ENCODE measurements around the gene CDH13.

The CDH13 gene

DNA sequence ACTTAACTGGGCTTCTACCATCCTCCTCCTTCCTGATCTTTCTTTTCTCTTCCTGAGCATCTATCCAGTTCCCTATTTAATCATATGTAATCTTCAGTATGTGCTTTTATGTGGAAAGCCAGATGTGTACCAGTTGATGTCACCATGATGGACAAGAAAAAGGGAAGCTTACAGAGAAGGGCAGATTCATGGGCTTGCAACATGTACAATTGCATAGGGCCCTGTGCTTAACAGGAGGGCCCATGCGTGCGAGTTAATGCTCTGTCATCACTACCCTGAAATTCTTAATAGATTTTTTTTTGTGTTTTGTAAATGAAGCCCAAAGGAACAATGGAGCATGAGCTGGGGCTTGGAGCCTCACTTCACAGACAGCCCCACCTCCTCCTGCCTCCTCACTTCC, 124.3 kb downstream of the CDH13 start:
- no peak for DNase-seq

DNA sequence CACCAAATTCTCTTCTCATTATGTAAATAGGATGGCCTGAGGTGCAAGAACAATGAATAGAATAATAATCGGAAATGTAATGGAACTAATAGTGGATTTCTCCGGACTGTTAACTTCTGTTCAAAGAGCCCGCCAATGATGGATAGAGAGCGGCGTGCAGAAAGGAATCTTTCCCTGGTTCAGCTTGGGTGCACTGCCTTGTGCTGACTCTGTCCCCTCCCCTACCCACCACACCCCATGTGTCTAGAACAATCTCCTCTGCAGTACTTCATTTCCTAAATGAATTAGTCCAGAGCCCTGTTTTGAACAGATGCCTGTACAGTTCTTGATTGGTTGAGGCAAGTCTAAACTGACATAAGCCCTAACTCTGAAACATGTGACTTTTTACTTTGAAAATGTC, 125.4 kb downstream of the CDH13 start:
- no peak for DNase-seq

DNA sequence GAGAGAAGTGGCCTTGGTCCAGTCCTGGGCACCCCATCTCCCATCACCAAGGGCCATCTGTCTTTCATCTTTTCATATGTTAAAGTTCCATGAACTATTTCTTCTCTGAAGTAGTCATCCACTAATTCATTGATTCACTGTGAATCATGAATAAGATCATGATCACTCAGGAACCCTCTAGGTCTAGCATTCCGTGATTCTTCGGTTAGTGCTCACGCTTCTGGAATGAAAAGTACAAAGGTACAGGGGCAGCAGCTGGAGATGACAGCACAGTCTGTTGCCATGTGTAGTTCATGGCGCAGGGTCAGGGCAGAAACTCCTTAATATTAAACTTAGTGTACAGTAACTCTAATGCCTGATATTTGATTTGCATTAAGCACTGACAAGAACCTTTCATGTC, 127.1 kb downstream of the CDH13 start:
- no peak for DNase-seq

DNA sequence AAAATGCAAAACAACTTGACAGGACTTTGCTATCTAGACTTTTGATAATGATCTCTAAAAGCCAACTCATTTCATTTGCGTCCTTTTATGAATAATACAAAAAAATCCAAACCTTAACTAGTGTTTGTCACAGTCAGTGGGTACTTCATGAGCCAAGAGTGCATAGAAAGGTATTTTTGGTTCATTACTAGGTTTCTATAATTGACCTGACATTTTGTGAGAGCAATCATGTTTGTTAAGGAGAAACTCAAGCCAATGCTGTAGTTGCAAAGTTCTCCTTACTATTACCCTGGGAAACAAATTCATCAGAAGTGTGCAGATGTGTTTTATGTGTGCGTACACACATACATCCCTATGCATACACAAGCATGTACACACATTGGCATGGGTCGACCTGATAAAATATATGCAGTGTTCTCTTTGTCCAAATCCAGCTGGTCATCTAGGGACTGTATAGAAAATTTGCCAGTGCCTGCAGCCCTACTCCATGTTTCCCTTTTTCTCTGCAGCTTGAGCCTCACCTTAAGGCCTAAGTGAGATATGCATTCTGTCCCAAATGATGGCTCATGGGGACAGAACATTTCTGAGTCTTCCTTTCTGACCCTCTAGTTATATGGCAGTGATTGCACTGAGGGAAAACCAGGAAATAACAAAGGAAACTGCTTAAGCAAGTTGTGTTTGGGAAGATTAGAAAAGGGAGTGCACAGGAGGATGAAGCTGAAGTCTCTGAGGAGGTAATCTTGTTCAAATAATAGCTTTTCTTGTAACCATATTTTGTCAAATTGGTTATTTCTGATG, 128.1 kb downstream of the CDH13 start:
- DNase-seq, result no peak

DNA sequence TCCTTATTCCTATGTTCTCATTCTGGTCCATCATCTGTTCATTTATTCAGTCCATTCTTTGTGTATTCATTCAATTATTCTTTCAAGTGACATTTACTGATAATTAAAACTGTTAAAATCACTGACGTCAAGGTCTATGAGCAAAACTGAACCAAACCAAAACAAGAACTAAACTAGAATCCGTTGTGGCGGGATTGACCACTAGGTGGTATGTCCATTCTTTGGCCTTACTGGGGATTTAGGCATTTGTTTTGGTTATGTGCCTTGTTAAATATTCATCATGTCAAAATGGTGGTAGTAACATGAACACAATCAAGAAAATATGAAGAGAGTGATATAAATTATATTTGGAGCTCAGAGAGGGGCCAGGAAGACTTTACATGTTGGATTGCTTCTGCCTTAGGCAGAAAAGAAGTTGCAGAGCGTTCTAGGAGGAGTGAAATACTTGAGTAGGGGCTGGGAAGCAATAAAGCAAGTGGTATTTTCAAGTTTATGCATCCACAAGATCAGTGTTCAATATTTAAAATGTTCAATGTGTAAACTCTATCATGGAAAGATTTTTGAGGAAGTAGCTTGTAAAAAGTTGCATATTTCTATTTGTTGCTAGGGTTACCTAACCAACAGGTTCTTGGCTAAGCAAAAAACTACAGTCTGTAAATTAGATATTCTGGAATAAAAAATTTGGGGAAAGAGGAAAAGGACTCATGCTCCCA, 129.0 kb downstream of the CDH13 start:
- no peak for DNase-seq

DNA sequence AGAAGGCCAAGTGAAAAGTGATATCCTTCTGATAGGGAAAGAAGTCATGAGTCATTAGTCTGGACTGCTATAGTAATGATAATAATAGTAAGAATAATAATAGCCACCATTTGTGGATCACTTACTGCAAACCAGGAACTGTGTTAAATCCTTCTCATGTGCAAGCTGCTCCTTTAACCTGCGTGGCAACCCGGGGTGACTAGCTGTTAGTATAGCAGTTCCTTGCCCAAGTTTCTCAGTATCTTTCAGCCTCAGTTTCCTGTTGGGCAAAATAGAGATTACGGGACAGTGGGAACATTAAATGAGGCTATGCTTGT, 129.5 kb downstream of the CDH13 start:
- no peak for DNase-seq

DNA sequence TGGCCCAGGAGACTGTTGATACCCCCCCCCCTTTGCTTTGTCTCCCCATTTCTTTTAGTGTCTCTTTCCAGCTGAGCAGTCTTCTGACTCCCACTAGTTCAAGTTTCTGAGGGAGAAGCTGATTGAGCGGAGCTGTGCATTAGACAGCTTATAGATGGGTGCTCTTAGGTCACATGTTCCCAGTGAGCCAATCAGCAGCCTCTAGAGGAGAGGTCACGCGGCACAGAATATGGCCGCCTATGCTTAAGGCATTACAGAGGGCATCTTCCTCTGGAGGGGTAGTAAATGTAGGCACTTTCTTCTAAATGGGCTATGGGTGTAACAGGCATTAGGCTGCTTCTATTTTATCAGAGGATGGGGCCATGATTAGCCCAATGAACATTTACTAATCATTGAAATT, 131.6 kb downstream of the CDH13 start:
- DNase-seq, result no peak

DNA sequence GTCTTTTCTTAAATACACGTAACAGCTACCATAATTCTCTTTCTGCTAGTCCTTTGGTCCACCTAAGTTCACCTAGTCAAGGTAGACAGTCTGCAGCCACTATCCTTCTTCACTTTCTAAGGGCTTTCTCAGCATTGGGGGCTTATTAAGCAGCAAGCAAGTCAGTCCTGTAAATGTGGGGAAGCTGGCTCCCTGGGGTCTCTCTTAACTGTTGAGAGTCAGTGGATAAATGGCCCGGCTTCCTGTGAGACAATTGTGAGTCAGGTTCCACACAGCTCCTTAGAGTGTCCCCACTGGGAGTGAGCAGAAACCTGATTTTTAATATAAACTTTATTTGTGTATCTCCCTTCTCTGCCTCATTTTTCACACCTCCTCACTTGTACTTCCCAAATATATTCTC, 132.1 kb downstream of the CDH13 start:
- DNase-seq, result no peak

DNA sequence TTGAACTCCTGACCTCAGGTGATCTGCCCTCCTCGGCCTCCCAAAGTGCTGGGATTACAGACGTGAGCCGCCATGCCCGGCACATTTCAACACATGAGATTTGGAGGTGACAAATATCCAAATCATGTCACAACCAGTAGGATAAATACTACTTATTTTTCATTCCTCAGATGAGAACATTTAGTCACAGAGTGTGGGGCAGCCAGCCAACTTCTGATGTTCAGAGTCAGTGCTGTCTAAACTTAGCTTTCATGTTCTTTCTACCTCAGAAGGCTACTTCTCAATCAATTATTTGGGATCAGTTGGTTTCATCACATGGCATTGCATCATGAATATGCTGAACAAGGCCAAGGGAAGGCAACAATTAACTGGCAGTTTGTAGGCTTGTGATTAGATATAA, 134.5 kb downstream of the CDH13 start:
- no peak for DNase-seq

DNA sequence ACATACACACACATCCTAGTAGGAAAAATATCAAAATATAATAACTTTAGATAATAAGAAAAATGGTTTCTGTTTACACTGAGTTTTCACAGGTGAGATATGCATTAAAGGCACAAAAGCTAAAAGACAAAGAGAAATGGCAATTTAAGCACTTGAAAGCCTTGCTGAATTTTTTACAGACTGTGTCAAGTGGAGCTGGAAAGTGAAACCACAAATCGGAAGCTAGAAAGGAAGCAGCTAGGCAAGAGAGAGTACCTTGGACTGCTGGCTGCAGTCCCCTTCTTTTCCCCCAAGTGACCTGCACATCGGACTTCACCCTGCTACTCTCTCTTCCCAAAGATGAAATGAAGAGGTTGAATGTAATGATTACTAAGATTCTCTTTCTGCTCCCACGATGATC, 135.1 kb downstream of the CDH13 start:
- no peak for DNase-seq

DNA sequence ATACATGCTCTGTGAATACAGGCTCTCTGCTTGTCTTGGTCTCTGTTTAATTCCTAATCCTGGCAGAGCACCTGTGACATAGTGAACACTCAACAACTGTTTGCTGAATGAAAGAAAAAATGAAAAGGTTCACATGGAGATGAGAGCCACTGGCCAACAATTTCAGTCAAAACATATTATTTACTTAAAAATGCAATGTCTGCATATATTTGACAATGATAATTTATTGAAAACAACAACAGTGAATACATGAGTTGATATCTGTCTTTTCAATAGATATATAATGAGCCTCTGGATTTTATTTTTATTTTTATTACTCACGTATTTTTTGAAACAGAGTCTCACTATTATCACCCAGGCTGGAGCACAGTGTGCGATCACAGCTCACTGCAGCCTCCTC, 136.6 kb downstream of the CDH13 start:
- no peak for DNase-seq

DNA sequence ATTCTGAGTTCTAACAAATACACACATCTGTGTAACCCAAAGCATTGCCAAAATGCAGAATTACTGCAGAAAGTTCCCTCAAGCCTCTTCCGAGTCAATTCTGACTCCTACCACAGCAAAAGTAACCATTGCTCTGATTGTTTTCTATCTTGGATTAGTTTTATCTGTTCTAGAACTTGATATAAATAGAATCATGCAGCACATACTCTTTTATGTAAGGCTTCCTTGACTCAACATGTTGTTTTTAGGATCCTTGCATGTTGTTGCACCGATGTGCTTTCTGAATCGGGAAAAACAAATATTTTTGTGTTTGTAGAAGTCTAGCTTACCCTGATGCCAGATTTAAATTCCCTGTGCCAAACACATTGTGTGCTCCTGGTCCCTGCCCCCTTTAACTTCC, 140.4 kb downstream of the CDH13 start:
- no peak for DNase-seq

DNA sequence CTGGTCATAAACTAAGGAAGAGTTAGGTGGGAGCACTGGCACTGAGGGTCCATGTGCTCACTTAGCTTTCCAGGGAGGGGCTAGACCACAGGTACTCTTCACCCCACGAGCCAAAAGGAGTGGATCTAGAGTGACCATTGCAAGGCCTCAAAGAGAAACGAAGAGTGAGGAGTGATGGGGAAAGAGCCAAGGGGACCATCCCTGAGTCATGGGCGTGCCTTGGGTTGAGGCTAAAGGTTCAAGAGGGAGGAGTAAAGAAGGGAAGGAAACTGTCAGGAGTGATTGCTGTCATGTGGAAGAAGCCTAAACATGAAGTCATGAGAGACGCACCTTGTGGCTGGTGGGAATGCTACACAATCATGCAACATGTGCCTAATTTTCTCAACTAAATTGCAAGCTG, 141.0 kb downstream of the CDH13 start:
- no peak for DNase-seq

DNA sequence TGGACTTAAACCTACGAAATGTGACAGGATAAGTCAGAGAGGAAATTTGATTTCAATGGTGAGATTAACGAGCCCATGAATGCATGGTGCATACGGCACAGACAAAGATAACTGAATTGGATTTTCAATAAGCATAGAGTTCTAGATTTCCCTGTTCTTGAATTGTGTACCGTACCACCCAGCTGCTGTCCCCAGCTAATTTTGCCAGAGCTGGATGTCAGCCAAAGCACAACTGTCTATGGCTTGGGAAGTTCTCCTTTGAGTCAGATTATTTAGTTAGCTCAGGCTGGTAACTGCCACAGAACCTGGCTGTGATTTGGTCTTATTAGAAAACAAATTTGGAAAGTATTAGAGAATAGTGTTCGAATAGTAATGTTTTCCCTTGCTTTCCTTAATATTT, 143.1 kb downstream of the CDH13 start:
- DNase-seq, result no peak

DNA sequence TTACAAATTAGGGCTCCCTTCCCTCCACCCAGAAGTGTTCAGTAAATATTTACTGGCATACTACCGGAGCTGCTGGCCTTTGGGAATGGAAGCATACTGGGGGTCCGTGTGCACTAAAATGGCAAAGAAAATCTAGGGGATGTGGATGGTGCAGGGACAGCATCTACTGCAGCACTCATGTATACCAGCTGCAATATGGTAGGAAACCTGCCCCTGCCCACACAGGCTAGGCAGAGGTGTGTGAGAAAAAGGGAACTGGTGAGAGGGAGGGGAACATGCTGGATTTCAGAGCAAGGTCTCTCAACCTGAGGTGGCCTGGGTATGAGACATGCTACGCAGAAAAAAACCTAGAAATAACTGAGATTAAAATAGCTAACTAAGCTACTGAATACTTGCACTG, 145.4 kb downstream of the CDH13 start:
- no peak for DNase-seq

DNA sequence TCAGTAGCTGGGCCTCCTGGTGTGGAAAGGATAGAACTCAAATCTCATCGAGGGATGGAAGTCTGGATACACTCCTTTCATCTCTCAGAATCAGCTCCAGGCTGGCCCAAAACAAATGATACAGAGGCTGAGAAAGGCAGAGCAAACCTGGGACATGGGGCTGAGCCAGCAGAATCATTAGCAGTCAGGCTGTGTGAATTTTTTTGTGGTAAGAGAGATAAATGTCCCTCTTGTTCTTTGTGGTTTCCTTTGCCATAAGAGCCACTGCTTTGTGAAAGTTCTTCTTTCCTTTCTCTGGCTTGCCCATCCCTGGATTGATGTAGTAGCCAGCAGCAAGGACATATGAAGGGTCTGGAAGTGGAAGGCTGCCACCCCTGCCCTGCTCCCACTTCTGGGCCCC, 146.2 kb downstream of the CDH13 start:
- no peak for DNase-seq

DNA sequence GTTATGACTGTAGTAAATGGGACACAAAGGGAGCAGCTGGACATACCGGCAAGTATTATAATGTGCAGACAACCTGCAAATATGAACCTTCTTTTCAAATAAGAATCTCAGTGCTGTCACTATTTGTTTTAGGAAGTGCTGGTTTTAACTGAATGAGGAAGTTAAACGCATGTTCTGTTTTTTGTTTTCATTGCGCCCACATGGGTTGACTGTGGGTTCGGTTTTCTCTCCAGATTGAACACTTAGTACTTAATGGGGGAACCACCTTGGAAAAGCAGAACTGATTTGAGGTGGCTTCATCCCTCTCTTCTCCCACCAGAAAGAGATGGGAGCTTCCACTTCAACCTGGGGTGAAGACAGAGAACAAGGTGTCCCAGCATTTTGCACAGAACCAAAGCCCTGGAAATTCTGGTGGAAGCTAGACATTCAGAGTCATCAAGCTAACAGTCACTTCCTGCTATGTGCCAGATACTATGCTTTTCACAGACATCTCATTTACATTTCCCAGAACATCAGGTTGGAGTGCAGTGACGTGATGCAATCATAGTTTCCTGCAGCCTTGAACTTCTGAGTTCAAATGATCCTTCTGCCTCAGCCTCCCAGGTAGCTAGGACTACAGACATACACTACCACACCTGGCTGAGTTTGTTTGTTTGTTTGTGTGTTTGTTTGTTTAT, 149.8 kb downstream of the CDH13 start:
- no peak for DNase-seq

DNA sequence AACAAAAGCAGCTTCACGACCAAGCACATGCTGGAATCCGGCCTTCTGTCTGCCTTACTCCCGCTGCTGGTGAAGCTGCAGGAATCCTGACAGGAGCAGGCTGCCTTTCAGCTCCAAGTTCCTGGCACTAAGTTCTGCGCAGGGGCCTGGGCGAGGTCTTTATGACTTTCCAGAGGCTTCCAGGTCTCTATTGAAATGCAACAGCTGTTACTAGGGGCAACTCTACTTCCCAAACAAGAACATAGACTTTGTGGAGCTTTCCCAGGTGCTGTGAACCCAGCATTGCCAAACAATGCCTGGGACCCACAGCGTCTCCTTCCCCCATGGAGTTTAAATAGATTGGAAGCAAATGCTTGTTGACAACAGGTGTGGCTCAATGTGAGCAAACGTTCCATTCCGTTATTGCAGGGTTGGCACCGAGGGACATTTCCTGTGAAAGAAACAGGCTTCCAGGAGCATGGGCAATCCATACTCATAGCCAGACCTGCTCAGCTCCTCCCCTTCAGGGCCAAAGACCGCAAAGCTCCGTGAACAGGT, 156.0 kb downstream of the CDH13 start:
- DNase-seq, result no peak

DNA sequence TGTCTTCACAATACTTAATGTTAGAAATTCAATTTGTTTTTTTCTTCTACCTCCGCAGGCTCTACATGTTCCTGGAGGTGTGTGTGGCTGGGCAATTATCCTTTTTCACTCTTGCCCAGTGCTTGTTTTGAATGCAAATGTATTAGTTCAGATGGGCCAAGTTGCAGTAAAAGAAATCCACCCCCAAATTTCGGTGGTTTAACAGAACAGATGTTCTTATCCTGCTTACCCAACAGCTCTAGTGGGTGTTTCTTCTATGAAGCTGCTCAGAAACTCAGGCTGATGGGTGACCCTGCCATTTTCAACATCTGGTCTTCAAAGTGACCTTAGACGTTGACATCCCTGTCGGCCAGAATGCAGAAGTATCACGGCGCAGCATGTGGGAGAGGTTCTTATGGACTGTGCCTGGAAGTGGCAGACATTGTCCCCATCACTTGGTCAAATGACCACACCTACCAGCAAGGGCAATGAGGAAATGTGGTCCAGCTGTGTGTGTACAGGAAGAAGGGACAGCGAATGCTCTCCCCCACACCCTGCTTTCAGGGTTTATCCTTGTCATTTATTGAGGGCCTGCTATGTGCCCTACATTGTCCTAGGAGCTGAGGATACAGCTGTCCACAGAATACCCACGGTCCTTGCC, 157.3 kb downstream of the CDH13 start:
- no peak for DNase-seq

DNA sequence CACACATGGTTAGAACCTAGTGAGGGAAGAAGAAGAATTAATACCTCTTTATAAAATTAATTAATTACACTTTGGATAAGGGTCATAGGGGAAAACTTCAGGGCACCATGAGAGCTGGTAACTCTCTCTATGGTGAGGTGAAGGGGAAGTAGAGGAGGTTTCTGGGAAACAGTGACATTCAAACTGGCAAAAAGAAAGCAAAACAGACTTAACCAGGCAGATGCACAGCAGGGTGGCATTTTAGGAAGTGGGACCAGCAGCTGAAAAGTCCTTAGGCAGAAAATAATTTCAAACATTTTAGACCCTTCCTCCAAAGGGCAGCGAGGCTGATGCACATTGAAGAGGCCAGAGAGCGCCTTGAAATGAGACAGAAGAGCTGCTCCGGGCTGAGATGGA, 157.8 kb downstream of the CDH13 start:
- no peak for DNase-seq

DNA sequence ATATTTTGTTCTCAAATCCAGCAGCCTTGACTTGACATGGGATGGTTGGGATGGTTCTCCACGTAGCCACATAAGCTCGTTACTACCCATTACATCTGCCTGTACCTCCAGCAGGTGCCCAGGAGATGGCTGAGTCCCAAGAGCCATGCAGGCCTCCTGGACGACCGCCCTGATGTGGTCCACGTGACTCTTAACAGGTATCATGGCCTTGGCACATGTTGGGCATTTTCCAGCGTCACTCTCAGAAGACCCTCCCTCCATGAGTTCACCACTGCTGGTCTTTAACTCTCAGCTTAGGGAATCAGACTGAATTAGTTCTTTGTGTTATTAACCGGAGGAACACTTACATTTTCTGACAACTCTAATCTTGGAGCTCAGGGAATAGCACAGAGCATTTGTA, 161.5 kb downstream of the CDH13 start:
- no peak for DNase-seq

DNA sequence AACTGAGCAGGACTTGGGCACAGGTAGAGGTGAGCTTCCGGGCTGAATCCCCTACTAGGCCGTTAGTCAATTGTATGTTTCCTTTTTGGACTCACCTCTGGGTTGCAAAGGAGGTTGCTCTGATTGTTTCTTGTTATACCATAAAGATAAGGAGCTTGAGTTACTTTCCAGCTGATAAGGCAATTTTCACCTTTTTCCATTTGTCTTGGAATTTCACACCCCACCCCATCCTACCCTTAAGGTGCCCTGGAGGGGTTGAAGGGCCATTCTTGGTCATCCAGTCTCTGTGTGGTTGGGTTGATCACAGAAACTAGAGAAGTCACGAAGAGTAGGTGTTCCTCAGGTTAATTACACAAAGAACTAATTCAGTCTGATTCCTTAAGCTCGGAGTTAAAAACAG, 162.2 kb downstream of the CDH13 start:
- DNase-seq, result no peak

DNA sequence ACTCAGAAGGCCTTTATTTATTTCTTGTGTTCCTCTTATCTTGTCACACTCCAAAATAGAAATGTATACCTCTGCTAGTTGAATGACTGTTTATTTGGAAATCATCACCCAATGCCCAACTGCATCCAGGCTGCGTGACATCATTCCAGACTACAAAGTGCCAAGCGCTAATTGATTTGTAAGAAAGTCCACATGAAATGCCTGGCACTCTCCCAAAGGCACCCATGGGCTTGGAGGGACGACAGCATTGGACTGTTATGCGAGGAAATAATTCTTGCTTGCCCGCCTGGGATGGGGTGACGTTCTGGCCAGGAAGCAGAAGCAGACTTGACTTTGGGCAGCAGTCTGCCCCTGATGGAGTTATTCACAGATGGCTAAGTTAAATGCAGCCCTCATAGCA, 165.9 kb downstream of the CDH13 start:
- no peak for DNase-seq
